Measurements from ENCODE around the gene SLC29A1. TPM values are rescaled to one million over a fixed set of nuclear protein-coding genes. Genes with fewer than 3 reads are reported as not detected.

The SLC29A1 gene
- 3.1 and 6.2 TPM in 2 replicates for total RNA-seq

GRCh38 chr6:44223319-44224028 lies at the start of gene SLC29A1:
Gene SLC29A1 (plus strand): TSS chr6:44223595. CDS start chr6:44227314, 3,719 bp downstream.

DNA sequence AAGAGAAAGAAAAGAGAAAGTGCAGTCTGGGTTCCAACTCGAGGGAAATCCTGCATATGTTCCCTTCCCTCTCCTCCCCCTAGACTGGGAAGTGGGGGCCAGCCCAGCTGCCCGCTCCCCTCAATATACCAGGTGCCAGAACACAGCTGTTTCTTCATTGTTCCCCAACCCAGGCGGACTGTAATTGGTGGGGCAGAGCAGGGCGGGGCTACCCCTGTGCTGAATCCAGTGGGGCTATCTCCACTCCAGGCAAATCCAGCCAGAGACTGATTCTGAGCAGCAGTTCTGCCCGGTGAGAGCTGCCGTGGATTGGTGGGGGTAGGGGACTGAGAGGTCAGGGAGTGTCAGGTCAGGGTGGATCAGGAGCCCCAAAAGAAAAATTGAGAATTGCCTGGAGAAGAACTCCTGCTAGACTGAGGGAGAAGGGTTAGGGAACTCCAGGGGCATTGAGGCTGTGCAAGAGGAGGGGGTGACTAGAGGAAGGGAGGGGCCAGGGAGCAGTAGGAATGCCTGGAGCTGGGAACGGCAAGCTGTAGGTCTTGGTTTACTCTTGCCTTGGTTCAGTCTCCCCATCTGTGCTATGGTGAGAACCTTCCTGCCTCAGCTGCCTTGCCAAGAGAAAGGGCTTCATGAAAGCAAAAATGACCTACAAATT lies 6.6 kb upstream of the SLC29A1 start, which contains the start of gene MYMX:
Gene MYMX, plus strand, starts transcription at position 250 of the 655 bp plus-strand sequence. CDS start 546 bp downstream, outside the sequence.

DNA sequence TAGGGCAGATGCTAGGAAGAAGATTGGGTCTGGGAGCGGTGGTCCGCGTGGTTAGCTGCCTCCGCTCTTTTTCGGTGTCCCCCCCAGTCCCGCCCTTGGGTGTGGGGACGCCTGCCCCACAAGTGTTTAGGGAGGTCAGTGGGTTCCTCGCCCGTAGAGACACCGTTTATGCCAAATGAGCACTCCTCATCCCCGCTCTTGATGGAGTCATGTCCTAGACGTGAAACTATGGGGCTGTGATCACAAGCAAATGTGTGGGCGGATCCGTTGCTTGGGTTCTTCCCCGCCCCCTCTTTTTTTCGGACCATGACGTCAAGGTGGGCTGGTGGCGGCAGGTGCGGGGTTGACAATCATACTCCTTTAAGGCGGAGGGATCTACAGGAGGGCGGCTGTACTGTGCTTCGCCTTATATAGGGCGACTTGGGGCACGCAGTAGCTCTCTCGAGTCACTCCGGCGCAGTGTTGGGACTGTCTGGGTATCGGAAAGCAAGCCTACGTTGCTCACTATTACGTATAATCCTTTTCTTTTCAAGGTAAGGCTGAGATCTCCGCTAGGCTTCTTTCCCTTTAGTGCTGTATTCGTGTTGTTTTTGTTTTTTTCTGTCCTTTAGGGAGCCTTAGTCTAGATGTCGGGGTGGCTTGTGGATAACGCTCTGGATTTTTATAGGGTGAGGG lies 23.4 kb downstream of the SLC29A1 start, which contains the start of gene HSP90AB1:
Gene HSP90AB1, plus strand, starts transcription at position 439 of the 675 bp plus-strand sequence. CDS start 1,529 bp downstream, outside the sequence.

GRCh38 chr6:44257025-44257752 lies 33.8 kb downstream of the SLC29A1 start, which contains the start of gene SLC35B2:
Gene SLC35B2 (minus strand): TSS chr6:44257528. CDS start chr6:44257410, 118 bp downstream.

DNA sequence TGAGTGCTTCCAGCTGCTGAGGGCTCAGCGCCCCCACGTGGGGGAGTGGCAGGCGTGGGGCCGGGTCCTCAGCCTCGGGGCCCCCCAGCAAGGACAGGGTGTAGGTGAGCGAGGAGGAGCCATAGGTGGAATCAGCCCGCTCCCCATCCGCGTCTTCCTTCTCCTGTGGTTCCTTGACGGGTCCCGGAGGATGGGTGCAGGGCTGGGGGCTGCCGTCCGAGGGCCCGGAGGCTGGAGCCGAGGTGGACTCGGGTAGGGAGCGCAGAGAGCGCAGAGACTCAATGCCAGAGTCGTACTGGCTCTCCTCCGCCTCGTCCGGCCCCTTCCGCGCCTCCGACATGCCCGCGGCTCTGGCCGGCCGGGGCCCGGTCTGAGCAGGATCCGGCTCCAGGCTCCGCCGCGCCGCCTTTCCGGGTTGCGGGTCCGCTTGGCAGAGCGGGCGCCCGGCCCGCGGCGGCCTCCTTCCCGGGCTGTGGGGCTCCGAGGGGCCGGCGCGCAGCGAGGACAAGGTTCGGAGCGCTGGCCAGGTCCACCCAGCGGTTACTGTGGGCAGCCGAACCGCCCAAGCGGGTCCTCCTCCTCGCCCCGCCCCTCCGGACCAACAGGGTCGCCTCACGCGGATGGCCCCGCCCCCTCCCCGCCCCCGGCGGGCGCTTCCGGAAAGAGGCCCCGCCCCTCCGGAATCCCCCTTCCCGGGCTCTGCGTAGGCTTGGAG lies 41.8 kb downstream of the SLC29A1 start, which contains the start of gene NFKBIE:
Gene NFKBIE, minus strand, starts transcription at position 545 of the 715 bp plus-strand sequence. Its CDS starts 205 bp downstream, at position 340.

DNA sequence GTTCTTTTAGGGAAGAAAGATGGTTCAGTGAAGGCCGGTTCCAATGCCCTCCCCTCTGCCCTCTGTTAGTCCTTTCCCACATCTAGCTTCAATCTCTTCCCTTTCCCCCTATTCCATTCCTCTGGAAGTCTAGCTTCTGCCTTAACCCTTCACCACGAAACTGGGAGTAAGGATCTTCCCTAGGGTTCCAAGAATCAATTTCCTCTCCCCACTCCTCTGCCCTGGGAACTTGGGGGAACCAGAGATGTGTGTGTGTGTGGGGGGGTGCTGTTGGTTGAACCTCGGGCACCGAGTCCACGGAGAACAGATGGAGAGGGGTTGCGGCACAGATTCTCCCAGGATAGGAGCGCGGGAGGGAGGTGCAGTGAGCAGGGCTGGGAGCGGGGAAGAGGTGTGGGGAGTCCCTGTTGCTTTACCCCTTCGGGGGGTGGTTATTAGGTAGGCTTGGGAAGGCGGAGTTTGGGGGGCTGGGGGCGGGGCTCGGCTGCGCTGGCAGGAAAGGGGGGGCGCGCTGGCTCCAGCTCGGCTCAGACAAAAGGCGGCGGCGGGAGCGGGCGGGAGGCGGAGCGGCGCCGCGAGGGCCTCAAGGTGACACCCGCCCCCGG lies 46.6 kb downstream of the SLC29A1 start, which contains the start of gene TMEM151B:
Gene TMEM151B, plus strand, starts transcription at position 530 of the 605 bp plus-strand sequence. CDS start 293 bp downstream, outside the sequence.

Other genes starting within 250 kb of the SLC29A1 start
- gene MRPL14, start 96.1 kb upstream of the SLC29A1 start, total RNA-seq = 59.0 and 100.0 TPM in 2 replicates
- 23.9 and 37.0 TPM in 2 replicates for gene TMEM63B, start 96.0 kb upstream of the SLC29A1 start, total RNA-seq
- under 0.01 and 0.09 TPM in 2 replicates for gene CAPN11, start 64.8 kb upstream of the SLC29A1 start, total RNA-seq
- not detected in 2 replicates for gene MYMX, start 6.7 kb upstream of the SLC29A1 start, total RNA-seq
- 262 and 386 TPM in 2 replicates for gene HSP90AB1, start 23.5 kb downstream of the SLC29A1 start, total RNA-seq
- gene SLC35B2, start 33.9 kb downstream of the SLC29A1 start, total RNA-seq = 95.9 and 114 TPM in 2 replicates
- gene NFKBIE, start 42.0 kb downstream of the SLC29A1 start, total RNA-seq = 2.3 and 3.6 TPM in 2 replicates
- gene TMEM151B, start 46.9 kb downstream of the SLC29A1 start, total RNA-seq = not detected in 2 replicates
- gene AARS2, start 89.8 kb downstream of the SLC29A1 start, total RNA-seq = 9.2 and 13.0 TPM in 2 replicates
- gene SPATS1, start 119.1 kb downstream of the SLC29A1 start, total RNA-seq = not detected in 2 replicates
- 17.4 and 20.1 TPM in 2 replicates for gene CDC5L, start 164.1 kb downstream of the SLC29A1 start, total RNA-seq

Data from smooth muscle cell of bladder (primary cell).